Prostate gland (tissue), 2 donors: ENCODE data around the gene WWC2. TPM values are rescaled to one million over a fixed set of nuclear protein-coding genes. Genes with fewer than 3 reads are reported as not detected.

ENCODE experiments used
- DNase-seq: peaks from one replicate; pipeline ENCODE4 v3.0.0-alpha.2; 2019; ENCODE audit warnings: low spot score
- H3K27ac ChIP-seq, 2 donors: fragments of 200-600 bp; sonication (generic); 2 replicates each; pipeline ENCODE4 v1.5.1; 2017 to 2019
- H3K27me3 ChIP-seq: fragments of 200-600 bp; sonication (generic); replicated peaks from 2 replicates; pipeline ENCODE4 v1.5.1; 2019; ENCODE audit not compliant: insufficient read depth
- H3K36me3 ChIP-seq, 2 donors: fragments of 200-600 bp; sonication (generic); 1 replicate in 1 of 2; 2 replicates in 1 of 2; pipeline versions ENCODE4 v1.5.1 to v1.8.1; 2017 to 2019
- H3K4me1 ChIP-seq: fragments of 200-600 bp; sonication (generic); replicated peaks from 2 replicates; pipeline ENCODE4 v1.5.1; 2019
- H3K4me3 ChIP-seq, 2 donors: fragments of 200-600 bp; sonication (generic); 2 replicates each; pipeline ENCODE4 v1.5.1; 2017 to 2019
- H3K9me3 ChIP-seq: fragments of 200-600 bp; sonication (generic); 2 replicates; pipeline ENCODE4 v1.5.1; 2017
- CTCF ChIP-seq, 4 experiments: fragments of 200-600 bp in 2 of 4; fragments of 450-650 bp in 2 of 4; sonication (generic) in 2 of 4; IDR thresholded peaks; 1 replicate in 3 of 4; 2 replicates in 1 of 4; pipeline ENCODE4 v1.5.1; 2016 to 2019; ENCODE audit warnings: antibody characterized with exemption in 4 of 4, mild to moderate bottlenecking in 2 of 4, moderate library complexity in 2 of 4
- POLR2A ChIP-seq: fragments of 450-650 bp; IDR thresholded peaks from one replicate; pipeline ENCODE4 v1.6.1; 2016; ENCODE audit warnings: antibody characterized with exemption, mild to moderate bottlenecking
- POLR2AphosphoS5 ChIP-seq: sonication (generic); formaldehyde crosslinking; IDR thresholded peaks from one replicate; pipeline ENCODE4 v1.6.1; 2017; ENCODE audit warnings: antibody characterized with exemption
- WGBS: methylation state at CpG from one replicate; pipeline ENCODE4 v1.1.5; 2018; 5-methylcytosine and 5-hydroxymethylcytosine counted together
- intact Hi-C: fragments of 100-400 bp; cut with DNase I; formaldehyde crosslinking; loops from one replicate; pipeline ENCODE4 v1.14.2; 2022
- total RNA-seq, 2 donors: library from RNA; depleted of rRNA; stranded (reverse); fragments of >200 nt; gene quantifications; one replicate each; pipeline ENCODE4 v1.1.0, GENCODE V29; 2016

The WWC2 gene
- total RNA-seq, 2 donors from 2014 or later = 17.6 to 44.1 TPM

- 98% methylated on average over 4 of the region's 4 CpGs for WGBS
- no peaks in the 10 kb centered on the region for H3K9me3 ChIP-seq
- H3K27me3 ChIP-seq = no peaks in the 10 kb centered on the region
- no peak overlapping the region for H3K27ac ChIP-seq
- TF ChIP-seq CTCF (IDR thresholded peaks at IDR 0.05) (no peak), POLR2A (no peak), POLR2AphosphoS5 (no peak)
- H3K4me1 ChIP-seq = no peaks in the 10 kb centered on the region
- no peaks in the 10 kb centered on the region for H3K36me3 ChIP-seq
- intact Hi-C loops = no loop called here
- no peak overlapping the region for H3K4me3 ChIP-seq
- DNase-seq = no peak
Measured at GRCh38 chr4:183106839-183107238, 7.8 kb downstream of the WWC2 start.

- Histone ChIP-seq H3K36me3 (no peaks in the 10 kb centered on the region), H3K27ac (no peak overlapping the region), H3K27me3 (no peaks in the 10 kb centered on the region), H3K4me1 (no peaks in the 10 kb centered on the region), H3K9me3 (no peaks in the 10 kb centered on the region), H3K4me3 (no peak overlapping the region)
- DNase-seq = no peak
- TF ChIP-seq CTCF (IDR thresholded peaks at IDR 0.05) (no peak), POLR2AphosphoS5 (no peak), POLR2A (no peak)
- WGBS = 91% methylated on average over 5 of the region's 5 CpGs
- intact Hi-C loops = no loop called here
Measured at GRCh38 chr4:183107891-183108459, 8.9 kb downstream of the WWC2 start.

- TF ChIP-seq POLR2AphosphoS5 (no peak), CTCF (IDR thresholded peaks at IDR 0.05) (no peak), POLR2A (no peak)
- Histone ChIP-seq H3K27ac (no peak overlapping the region), H3K4me1 (no peaks in the 10 kb centered on the region), H3K9me3 (no peaks in the 10 kb centered on the region), H3K27me3 (no peaks in the 10 kb centered on the region), H3K36me3 (no peaks in the 10 kb centered on the region), H3K4me3 (no peak overlapping the region)
- no peak for DNase-seq
- intact Hi-C loops = no loop called here
Measured at GRCh38 chr4:183110244-183110643, 11.2 kb downstream of the WWC2 start.

- H3K27me3 ChIP-seq = no peaks in the 10 kb centered on the region
- no peaks in the 10 kb centered on the region for H3K4me1 ChIP-seq
- intact Hi-C loops = no loop called here
- TF ChIP-seq POLR2A (no peak), POLR2AphosphoS5 (no peak), CTCF (IDR thresholded peaks at IDR 0.05) (no peak)
- H3K27ac ChIP-seq = no peak overlapping the region
- WGBS = 91% methylated on average over 4 of the region's 4 CpGs
- H3K36me3 ChIP-seq = no peaks in the 10 kb centered on the region
- no peak overlapping the region for H3K4me3 ChIP-seq
- no peak for DNase-seq
- H3K9me3 ChIP-seq = no peaks in the 10 kb centered on the region
Measured at GRCh38 chr4:183111452-183111885, 12.4 kb downstream of the WWC2 start.

- WGBS = 78% methylated on average over 2 of the region's 2 CpGs
- TF ChIP-seq POLR2A (no peak), CTCF (IDR thresholded peaks at IDR 0.05) (no peak), POLR2AphosphoS5 (no peak)
Measured at GRCh38 chr4:183118141-183118540, 19.1 kb downstream of the WWC2 start.

More at GRCh38 chr4:183118141-183118540, 19.1 kb downstream of the WWC2 start:
- Histone ChIP-seq H3K27me3 (no peaks in the 10 kb centered on the region), H3K9me3 (no peaks in the 10 kb centered on the region), H3K4me1 (no peaks in the 10 kb centered on the region), H3K36me3 (no peaks in the 10 kb centered on the region), H3K27ac (no peak overlapping the region), H3K4me3 (no peak overlapping the region)
- no peak for DNase-seq
- intact Hi-C loops = no loop called here
